Gastrocnemius medialis (tissue), 4 donors: ENCODE measurements around the gene GAD2.

Experiments
- CTCF ChIP-seq, 5 experiments: fragments of 450-650 bp in 3 of 5; fragments of 200-600 bp in 2 of 5; sonication (generic) in 2 of 5; IDR thresholded peaks in 4 of 5; conservative IDR thresholded peaks in 1 of 5; 1 replicate in 4 of 5; 2 replicates in 1 of 5; pipeline ENCODE4 v1.5.1; 2016 to 2019; ENCODE audit warnings: antibody characterized with exemption in 5 of 5, mild to moderate bottlenecking in 3 of 5, moderate library complexity in 3 of 5
- POLR2A ChIP-seq, 2 donors: fragments of 450-650 bp; IDR thresholded peaks; one replicate each; pipeline ENCODE4 v1.6.1; 2017; ENCODE audit warnings: antibody characterized with exemption in 2 of 2, mild to moderate bottlenecking in 2 of 2, moderate library complexity in 2 of 2

GRCh38 chr10:26219676-26220075, 3.1 kb downstream of the GAD2 start:
- TF ChIP-seq POLR2A (IDR thresholded peaks at IDR 0.05) = no peak
- no peak for TF ChIP-seq CTCF (IDR thresholded peaks at IDR 0.05 in 4 of 5, conservative IDR thresholded peaks at IDR 0.05 in 1 of 5)
